Measurements from ENCODE around the gene ELP5. TPM values are rescaled to one million over a fixed set of nuclear protein-coding genes. Genes with fewer than 3 reads are reported as not detected.

ELP5 gene
- total and polyA plus RNA-seq, 2 donors (not counting 1 experiment from before 2014, with no cell fraction given), result 22.6 to 33.2 TPM

DNA sequence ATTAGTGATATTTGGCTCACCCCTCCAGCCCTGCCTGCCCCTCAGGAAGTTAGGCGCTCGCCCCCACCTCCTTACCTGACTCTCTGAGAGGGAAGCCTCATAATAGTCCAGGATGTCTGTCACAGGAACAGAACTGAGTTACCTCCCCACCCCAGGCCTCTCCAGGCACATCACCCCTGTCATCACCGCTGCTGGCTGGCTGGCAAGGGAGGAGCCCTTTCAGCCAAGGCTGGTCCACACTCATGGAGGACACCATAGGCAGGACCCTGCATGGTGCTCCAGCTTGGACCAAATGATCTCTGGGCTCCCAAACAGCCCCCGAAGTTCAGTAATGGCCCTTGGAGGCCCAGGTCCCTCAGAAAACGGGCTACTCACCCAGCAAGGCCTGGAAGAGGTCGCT, 33.8 kb upstream of the ELP5 start:
- Histone ChIP-seq H3K4me3 (replicated peaks in 1 of 4; ENCODE audit: control extremely low read depth in 1 of 4, insufficient read depth in 1 of 4, low read depth in 3 of 4, low read length in 4 of 4) (peak overlapping the region in 2 of 4 experiments; percentile 52 to 74), H3K9ac (ENCODE audit: insufficient read depth, low read length) (no peak overlapping the region), H2AFZ (ENCODE audit: low read length) (no peak overlapping the region), H3K36me3 (ENCODE audit: control insufficient read depth, insufficient read depth, low read length) (peaks cover 14% of the 10 kb centered on the region), H3K4me1 (ENCODE audit: control insufficient read depth, extremely low read depth, insufficient read depth, low read length) (peaks cover 17% of the 10 kb centered on the region), H3K27ac (ENCODE audit: insufficient read depth, low read length) (peak overlapping the region; percentile 49), H3K9me3 (ENCODE audit: control insufficient read depth, insufficient read depth, low read depth, low read length) (no peaks in the 10 kb centered on the region), H3K27me3 (ENCODE audit: control insufficient read depth, insufficient read depth, low read length) (no peaks in the 10 kb centered on the region), H3K79me2 (ENCODE audit: control insufficient read depth, insufficient read depth, low read length) (peaks cover 37% of the 10 kb centered on the region), H4K20me1 (ENCODE audit: control insufficient read depth, extremely low read depth, insufficient read depth, low read length) (no peaks in the 10 kb centered on the region), H3K4me2 (ENCODE audit: extremely low read depth, insufficient read depth, low read length) (peak overlapping the region; percentile 78)
- TF ChIP-seq, protein P1, sequence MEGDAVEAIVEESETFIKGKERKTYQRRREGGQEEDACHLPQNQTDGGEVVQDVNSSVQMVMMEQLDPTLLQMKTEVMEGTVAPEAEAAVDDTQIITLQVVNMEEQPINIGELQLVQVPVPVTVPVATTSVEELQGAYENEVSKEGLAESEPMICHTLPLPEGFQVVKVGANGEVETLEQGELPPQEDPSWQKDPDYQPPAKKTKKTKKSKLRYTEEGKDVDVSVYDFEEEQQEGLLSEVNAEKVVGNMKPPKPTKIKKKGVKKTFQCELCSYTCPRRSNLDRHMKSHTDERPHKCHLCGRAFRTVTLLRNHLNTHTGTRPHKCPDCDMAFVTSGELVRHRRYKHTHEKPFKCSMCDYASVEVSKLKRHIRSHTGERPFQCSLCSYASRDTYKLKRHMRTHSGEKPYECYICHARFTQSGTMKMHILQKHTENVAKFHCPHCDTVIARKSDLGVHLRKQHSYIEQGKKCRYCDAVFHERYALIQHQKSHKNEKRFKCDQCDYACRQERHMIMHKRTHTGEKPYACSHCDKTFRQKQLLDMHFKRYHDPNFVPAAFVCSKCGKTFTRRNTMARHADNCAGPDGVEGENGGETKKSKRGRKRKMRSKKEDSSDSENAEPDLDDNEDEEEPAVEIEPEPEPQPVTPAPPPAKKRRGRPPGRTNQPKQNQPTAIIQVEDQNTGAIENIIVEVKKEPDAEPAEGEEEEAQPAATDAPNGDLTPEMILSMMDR (conservative IDR thresholded peaks at IDR 0.05 in 1 of 2, IDR thresholded peaks at IDR 0.05 in 1 of 2; ENCODE audit: low read depth in 1 of 2, low read length in 2 of 2), result no peak
- TF ChIP-seq EZH2 (IDR thresholded peaks at IDR 0.05; ENCODE audit: low read length, missing control alignments), result no peak
- DNase-seq (ENCODE audit: low read depth in 2 of 2), result no peak

GRCh38 chr17:7218758-7219157, 33.3 kb upstream of the ELP5 start:
- no peaks in the 10 kb centered on the region for H3K27me3 ChIP-seq (ENCODE audit: control insufficient read depth, insufficient read depth, low read length)
- H3K4me1 ChIP-seq (ENCODE audit: control insufficient read depth, extremely low read depth, insufficient read depth, low read length), result peaks cover 17% of the 10 kb centered on the region
- H3K79me2 ChIP-seq (ENCODE audit: control insufficient read depth, insufficient read depth, low read length), result peaks cover 33% of the 10 kb centered on the region
- peaks cover 20% of the 10 kb centered on the region for H3K36me3 ChIP-seq (ENCODE audit: control insufficient read depth, insufficient read depth, low read length)
- no peak overlapping the region for H3K9ac ChIP-seq (ENCODE audit: insufficient read depth, low read length)
- H4K20me1 ChIP-seq (ENCODE audit: control insufficient read depth, extremely low read depth, insufficient read depth, low read length), result no peaks in the 10 kb centered on the region
- H3K27ac ChIP-seq (ENCODE audit: insufficient read depth, low read length), result no peak overlapping the region
- no peaks in the 10 kb centered on the region for H3K9me3 ChIP-seq (ENCODE audit: control insufficient read depth, insufficient read depth, low read depth, low read length)
- TF ChIP-seq, protein P1 (conservative IDR thresholded peaks at IDR 0.05 in 1 of 2, IDR thresholded peaks at IDR 0.05 in 1 of 2; ENCODE audit: low read depth in 1 of 2, low read length in 2 of 2), result no peak
- TF ChIP-seq EZH2 (IDR thresholded peaks at IDR 0.05; ENCODE audit: low read length, missing control alignments), result no peak
- H3K4me3 ChIP-seq (replicated peaks in 1 of 4; ENCODE audit: control extremely low read depth in 1 of 4, insufficient read depth in 1 of 4, low read depth in 3 of 4, low read length in 4 of 4), result no peak overlapping the region
- no peak for DNase-seq (ENCODE audit: low read depth in 2 of 2)
- no peak overlapping the region for H3K4me2 ChIP-seq (ENCODE audit: extremely low read depth, insufficient read depth, low read length)
- no peak overlapping the region for H2AFZ ChIP-seq (ENCODE audit: low read length)

DNA sequence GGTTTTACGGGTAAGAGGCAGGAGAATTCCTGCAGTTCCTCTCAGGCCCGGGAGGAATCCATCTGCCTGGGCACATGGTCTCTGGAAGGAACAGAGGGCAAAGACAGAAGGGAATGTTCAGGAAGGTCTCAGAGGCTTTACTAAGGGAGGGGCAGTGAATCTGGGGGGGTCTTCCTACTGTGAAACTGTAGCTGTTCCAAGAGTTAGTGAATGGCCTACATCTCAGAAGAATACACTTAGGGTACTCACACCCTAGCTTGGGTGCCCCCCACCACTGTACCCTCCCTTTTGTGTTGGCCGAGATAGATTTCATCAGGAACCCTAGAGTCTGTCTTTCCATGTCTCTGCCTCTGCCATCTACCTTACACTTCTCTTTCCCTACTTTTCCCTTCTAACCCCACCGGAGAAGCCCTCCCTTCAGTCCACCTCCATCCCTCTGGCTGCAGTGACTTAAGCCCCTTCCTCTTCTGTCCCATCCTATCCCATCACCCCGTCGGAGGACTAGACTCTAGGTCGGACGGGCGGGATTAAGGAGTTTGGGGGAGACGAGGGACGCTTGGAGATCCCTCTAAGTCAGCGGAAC, 32.7 kb upstream of the ELP5 start:
- Histone ChIP-seq H3K4me1 (ENCODE audit: control insufficient read depth, extremely low read depth, insufficient read depth, low read length) (peaks cover 16% of the 10 kb centered on the region), H2AFZ (ENCODE audit: low read length) (no peak overlapping the region), H3K79me2 (ENCODE audit: control insufficient read depth, insufficient read depth, low read length) (peaks cover 29% of the 10 kb centered on the region), H3K9me3 (ENCODE audit: control insufficient read depth, insufficient read depth, low read depth, low read length) (no peaks in the 10 kb centered on the region), H3K27ac (ENCODE audit: insufficient read depth, low read length) (peak overlapping the region; percentile 5), H3K36me3 (ENCODE audit: control insufficient read depth, insufficient read depth, low read length) (peaks cover 25% of the 10 kb centered on the region), H3K4me3 (replicated peaks in 1 of 4; ENCODE audit: control extremely low read depth in 1 of 4, insufficient read depth in 1 of 4, low read depth in 3 of 4, low read length in 4 of 4) (peak overlapping the region in 3 of 4 experiments; percentile 2 to 90 (median 79)), H3K4me2 (ENCODE audit: extremely low read depth, insufficient read depth, low read length) (peak overlapping the region; percentile 5), H3K27me3 (ENCODE audit: control insufficient read depth, insufficient read depth, low read length) (no peaks in the 10 kb centered on the region), H3K9ac (ENCODE audit: insufficient read depth, low read length) (no peak overlapping the region), H4K20me1 (ENCODE audit: control insufficient read depth, extremely low read depth, insufficient read depth, low read length) (no peaks in the 10 kb centered on the region)
- no peak for DNase-seq (ENCODE audit: low read depth in 2 of 2)
- TF ChIP-seq, protein P1 (conservative IDR thresholded peaks at IDR 0.05 in 1 of 2, IDR thresholded peaks at IDR 0.05 in 1 of 2; ENCODE audit: low read depth in 1 of 2, low read length in 2 of 2), result no peak
- TF ChIP-seq EZH2 (IDR thresholded peaks at IDR 0.05; ENCODE audit: low read length, missing control alignments), result no peak

All from fibroblast of lung (primary cell).